Activated T-helper 2 cell treated with anti-CD3 and anti-CD28 coated beads, Interferon-gamma antibody, Interleukin-2, Interleukin-4, amounts not matched to agents 10 μg/mL and 5 μg/mL and 100 μg/mL, durations not matched to agents 14 hours and 24 hours and 36 hours (primary cell): ENCODE data around the gene KLF16. TPM values are rescaled to one million over a fixed set of nuclear protein-coding genes. Genes with fewer than 3 reads are reported as not detected.

Source experiments
- DNase-seq: peaks from one replicate; pipeline ENCODE4 v3.0.0; 2021; ENCODE audit warnings: low spot score
- H3K27ac Mint-ChIP-seq: one replicate; pipeline ENCODE4 v1.8.0; 2021; ENCODE audit warnings: mixed read lengths
- H3K27me3 Mint-ChIP-seq: one replicate; pipeline ENCODE4 v1.8.0; 2021; ENCODE audit warnings: low read depth, mixed read lengths
- H3K36me3 Mint-ChIP-seq: one replicate; pipeline ENCODE4 v1.8.0; 2021; ENCODE audit warnings: low read depth, mixed read lengths
- H3K4me1 Mint-ChIP-seq: one replicate; pipeline ENCODE4 v1.8.0; 2021; ENCODE audit warnings: low read depth, mixed read lengths
- H3K4me3 Mint-ChIP-seq: one replicate; pipeline ENCODE4 v1.8.0; 2021; ENCODE audit warnings: low read depth, mild to moderate bottlenecking, moderate library complexity, mixed read lengths
- H3K9me3 Mint-ChIP-seq: one replicate; pipeline ENCODE4 v1.8.0; 2021; ENCODE audit warnings: mixed read lengths
- intact Hi-C: fragments of 100-400 bp; cut with micrococcal nuclease; formaldehyde crosslinking; loops from one replicate; pipeline ENCODE4 v1.15.1; 2023
- total RNA-seq: library from RNA; stranded (reverse); gene quantifications from 2 replicates; pipeline ENCODE4 v1.2.3, GENCODE V29; 2022

The KLF16 gene
- total RNA-seq, 1 donor from 2014 or later, result 32.1 TPM

- intact Hi-C loops, result loop anchor here (1.0 kb wide), 1 partner anchor 8 kb away; the partner anchor contains the start of gene KLF16
- H3K4me1 Mint-ChIP-seq, result peaks cover 18% of the 10 kb centered on the region
- peak; percentile 89 for DNase-seq
- peaks cover 5% of the 10 kb centered on the region for H3K36me3 Mint-ChIP-seq
- no peaks in the 10 kb centered on the region for H3K27me3 Mint-ChIP-seq
- peak overlapping the region; percentile 83 for H3K27ac Mint-ChIP-seq
- H3K9me3 Mint-ChIP-seq, result no peaks in the 10 kb centered on the region
- H3K4me3 Mint-ChIP-seq, result peak overlapping the region; percentile 80
Observed at GRCh38 chr19:1855040-1855827, 8.1 kb downstream of the KLF16 start.

GRCh38 chr19:1854542-1855039, 8.8 kb downstream of the KLF16 start:
- DNase-seq, result no peak
- intact Hi-C loops, result loop anchor here (1.0 kb wide), 1 partner anchor 9 kb away; the partner anchor contains the start of gene KLF16
- peaks cover 10% of the 10 kb centered on the region for H3K36me3 Mint-ChIP-seq

GRCh38 chr19:1854039-1854541, 9.3 kb downstream of the KLF16 start:
- Mint-ChIP-seq H3K4me1 (peaks cover 20% of the 10 kb centered on the region), H3K36me3 (peaks cover 10% of the 10 kb centered on the region), H3K9me3 (no peaks in the 10 kb centered on the region), H3K27me3 (no peaks in the 10 kb centered on the region), H3K27ac (no peak overlapping the region), H3K4me3 (no peak overlapping the region)
- no peak for DNase-seq
- intact Hi-C loops, result no loop called here

More at GRCh38 chr19:1854542-1855039, 8.8 kb downstream of the KLF16 start:
- Mint-ChIP-seq H3K4me3 (peak overlapping the region; percentile 76), H3K4me1 (peaks cover 23% of the 10 kb centered on the region), H3K9me3 (no peaks in the 10 kb centered on the region), H3K27me3 (no peaks in the 10 kb centered on the region), H3K27ac (peak overlapping the region; percentile 83)

GRCh38 chr19:1853295-1854038, 9.9 kb downstream of the KLF16 start:
- Mint-ChIP-seq H3K4me1 (peaks cover 21% of the 10 kb centered on the region), H3K27ac (peak overlapping the region; percentile 93), H3K27me3 (no peaks in the 10 kb centered on the region), H3K36me3 (peaks cover 10% of the 10 kb centered on the region), H3K4me3 (peak overlapping the region; percentile 66), H3K9me3 (no peaks in the 10 kb centered on the region)
- peak; percentile 84 for DNase-seq
- intact Hi-C loops, result no loop called here

- intact Hi-C loops, result no loop called here
- Mint-ChIP-seq H3K36me3 (peaks cover 10% of the 10 kb centered on the region), H3K4me1 (peaks cover 21% of the 10 kb centered on the region), H3K27ac (no peak overlapping the region), H3K4me3 (no peak overlapping the region), H3K27me3 (no peaks in the 10 kb centered on the region), H3K9me3 (no peaks in the 10 kb centered on the region)
- DNase-seq, result no peak
Observed at GRCh38 chr19:1852581-1853128, 10.7 kb downstream of the KLF16 start.

GRCh38 chr19:1851654-1852580, 11.5 kb downstream of the KLF16 start:
- no peak overlapping the region for H3K27ac Mint-ChIP-seq

GRCh38 chr19:1850809-1851653, 12.3 kb downstream of the KLF16 start:
- peaks cover 35% of the 10 kb centered on the region for H3K4me1 Mint-ChIP-seq
- no peak overlapping the region for H3K4me3 Mint-ChIP-seq
- H3K36me3 Mint-ChIP-seq, result peaks cover 20% of the 10 kb centered on the region
- intact Hi-C loops, result no loop called here
- no peak overlapping the region for H3K27ac Mint-ChIP-seq
- H3K9me3 Mint-ChIP-seq, result no peaks in the 10 kb centered on the region
- no peak for DNase-seq
- H3K27me3 Mint-ChIP-seq, result no peaks in the 10 kb centered on the region

More at GRCh38 chr19:1851654-1852580, 11.5 kb downstream of the KLF16 start:
- no peak for DNase-seq
- no peaks in the 10 kb centered on the region for H3K27me3 Mint-ChIP-seq
- H3K4me3 Mint-ChIP-seq, result no peak overlapping the region
- no peaks in the 10 kb centered on the region for H3K9me3 Mint-ChIP-seq
- peaks cover 28% of the 10 kb centered on the region for H3K4me1 Mint-ChIP-seq
- H3K36me3 Mint-ChIP-seq, result peaks cover 16% of the 10 kb centered on the region
- intact Hi-C loops, result no loop called here

- no peak overlapping the region for H3K4me3 Mint-ChIP-seq
- H3K36me3 Mint-ChIP-seq, result peaks cover 22% of the 10 kb centered on the region
- H3K27ac Mint-ChIP-seq, result peak overlapping the region; percentile 18
- intact Hi-C loops, result no loop called here
- H3K4me1 Mint-ChIP-seq, result peaks cover 36% of the 10 kb centered on the region
- no peaks in the 10 kb centered on the region for H3K9me3 Mint-ChIP-seq
- DNase-seq, result no peak
- H3K27me3 Mint-ChIP-seq, result no peaks in the 10 kb centered on the region
Observed at GRCh38 chr19:1849886-1850398, 13.4 kb downstream of the KLF16 start.

- peak overlapping the region; percentile 64 for H3K4me3 Mint-ChIP-seq
- intact Hi-C loops, result no loop called here
- no peak for DNase-seq
- H3K36me3 Mint-ChIP-seq, result peaks cover 22% of the 10 kb centered on the region
- H3K27me3 Mint-ChIP-seq, result no peaks in the 10 kb centered on the region
- H3K4me1 Mint-ChIP-seq, result peaks cover 35% of the 10 kb centered on the region
- H3K9me3 Mint-ChIP-seq, result no peaks in the 10 kb centered on the region
- peak overlapping the region; percentile 69 for H3K27ac Mint-ChIP-seq
Observed at GRCh38 chr19:1849132-1849474, 14.3 kb downstream of the KLF16 start.

- H3K36me3 Mint-ChIP-seq, result peaks cover 22% of the 10 kb centered on the region
- peak within 1 kb of the TSS; percentile 95 for H3K4me3 Mint-ChIP-seq
- intact Hi-C loops, result no loop called here
Observed at GRCh38 chr19:1848399-1849131, 14.8 kb downstream of the KLF16 start, which contains the start of gene REXO1. TSS of gene REXO1 (minus strand) at chr19:1848483. CDS start at chr19:1848358, 125 bp downstream.

More at GRCh38 chr19:1848399-1849131, 14.8 kb downstream of the KLF16 start, which contains the start of gene REXO1:
- peak; percentile 96 for DNase-seq
- Mint-ChIP-seq H3K27me3 (no peaks in the 10 kb centered on the region), H3K9me3 (no peaks in the 10 kb centered on the region), H3K4me1 (peaks cover 35% of the 10 kb centered on the region), H3K27ac (peak within 1 kb of the TSS; percentile 93)
